MV-4-11 (cell line): Measurements from ENCODE around the gene GRAMD4.
"Not testable (repeated sequence)": the region's sequence is repeated elsewhere in the genome, so short reads cannot be mapped to it uniquely, and the experiment has no call there.

Source experiments
- DNase-seq: peaks from one replicate; lab custom pipeline; 2025; lab: John Stamatoyannopoulos, UW

GRAMD4 gene

DNA sequence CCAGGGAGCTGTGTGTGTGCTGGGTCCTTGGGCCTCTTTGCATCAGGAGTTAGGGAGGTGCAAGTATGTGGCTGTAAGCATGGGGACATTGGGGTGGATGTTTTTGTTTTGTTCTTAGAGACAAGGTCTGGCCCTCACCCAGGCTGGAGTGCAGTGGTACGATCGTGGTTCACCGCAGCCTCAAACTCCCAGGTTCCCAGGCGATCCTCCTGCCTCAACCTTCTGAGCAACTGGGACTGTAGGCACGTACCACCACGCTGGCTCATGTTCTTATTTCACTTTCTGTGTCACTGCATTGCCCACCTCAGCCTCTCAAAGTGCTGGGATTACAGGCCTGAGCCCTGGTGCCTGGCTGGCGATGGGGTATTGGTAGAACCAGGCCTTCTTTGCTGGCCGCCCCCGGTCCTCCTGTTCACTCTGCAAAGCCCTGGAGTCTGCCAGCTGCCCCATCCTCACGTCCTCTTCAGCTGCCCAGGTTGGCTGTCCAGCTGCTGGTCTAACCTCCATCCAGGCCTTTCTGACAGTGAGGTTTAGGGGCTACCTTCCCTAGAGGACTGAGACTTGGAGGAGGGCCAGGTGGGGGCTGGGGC is 851 bp upstream of the GRAMD4 start:
- peak; percentile 30 for DNase-seq

DNA sequence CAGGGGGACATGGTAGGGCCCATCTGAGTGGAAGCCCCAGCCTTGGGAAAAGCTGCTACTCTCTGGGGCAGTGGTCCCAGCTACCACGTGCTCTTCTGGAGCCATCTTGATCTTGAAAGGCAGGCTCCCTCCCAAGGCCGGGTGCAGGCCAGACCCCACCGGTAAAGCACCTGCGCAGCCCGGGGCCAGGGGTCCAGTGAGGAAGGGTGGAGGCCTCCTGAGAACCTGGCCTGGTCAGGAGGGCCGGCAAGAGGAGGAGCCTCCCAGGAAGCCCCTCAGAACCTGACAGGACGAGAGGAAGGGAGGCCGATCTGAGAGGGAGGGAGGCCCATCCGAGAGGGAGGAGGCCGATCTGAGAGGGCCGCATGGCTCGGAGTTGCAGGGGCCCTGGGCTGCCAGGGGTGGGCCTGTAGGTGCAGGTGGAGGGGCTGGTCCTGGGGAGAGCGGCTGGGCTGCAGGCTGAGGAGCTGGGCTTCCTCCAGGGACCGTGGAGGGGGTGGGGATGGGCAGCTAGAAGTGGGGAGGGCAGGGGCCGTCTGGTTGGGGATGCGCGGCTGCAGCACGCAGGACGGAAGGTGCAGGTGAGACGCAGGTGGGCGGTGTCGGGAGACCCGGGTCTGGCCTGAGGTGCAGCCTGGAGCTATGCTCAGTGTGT is 529 bp downstream of the GRAMD4 start:
- DNase-seq: no peak

DNA sequence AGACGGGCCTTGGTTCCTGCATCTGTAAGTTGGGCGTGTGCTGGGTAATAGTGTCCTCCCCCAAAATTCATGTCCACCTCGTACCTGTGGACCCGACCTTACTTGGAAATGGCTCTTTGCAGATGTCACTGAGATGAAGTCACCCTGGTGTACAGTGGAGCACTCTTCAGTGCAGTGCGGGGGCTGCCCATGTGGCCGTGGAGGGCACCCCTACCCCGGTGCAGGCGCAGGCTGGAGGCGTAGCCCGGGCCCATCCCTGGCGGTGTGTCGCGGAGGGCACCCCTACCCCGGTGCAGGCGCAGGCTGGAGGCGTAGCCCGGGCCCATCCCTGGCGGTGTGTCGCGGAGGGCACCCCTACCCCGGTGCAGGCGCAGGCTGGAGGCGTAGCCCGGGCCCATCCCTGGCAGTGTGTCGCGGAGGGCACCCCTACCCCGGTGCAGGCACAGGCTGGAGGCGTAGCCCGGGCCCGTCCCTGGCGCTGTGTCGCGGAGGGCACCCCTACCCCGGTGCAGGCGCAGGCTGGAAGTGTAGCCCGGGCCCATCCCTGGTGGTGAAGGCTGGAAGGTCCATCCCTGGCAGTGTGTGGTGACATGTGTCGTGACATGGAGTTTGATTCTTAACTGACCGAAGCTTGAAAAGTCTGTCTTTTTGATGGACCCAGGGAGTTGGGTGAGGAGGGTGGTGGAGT is 1.2 kb downstream of the GRAMD4 start:
- not testable (repeated sequence) for DNase-seq

GRCh38 chr22:46622081-46622521 is 1.9 kb downstream of the GRAMD4 start:
- DNase-seq: peak; percentile 75

GRCh38 chr22:46625113-46625842 is 5.1 kb downstream of the GRAMD4 start:
- no peak for DNase-seq

GRCh38 chr22:46625843-46626349 is 5.7 kb downstream of the GRAMD4 start:
- DNase-seq: no peak

DNA sequence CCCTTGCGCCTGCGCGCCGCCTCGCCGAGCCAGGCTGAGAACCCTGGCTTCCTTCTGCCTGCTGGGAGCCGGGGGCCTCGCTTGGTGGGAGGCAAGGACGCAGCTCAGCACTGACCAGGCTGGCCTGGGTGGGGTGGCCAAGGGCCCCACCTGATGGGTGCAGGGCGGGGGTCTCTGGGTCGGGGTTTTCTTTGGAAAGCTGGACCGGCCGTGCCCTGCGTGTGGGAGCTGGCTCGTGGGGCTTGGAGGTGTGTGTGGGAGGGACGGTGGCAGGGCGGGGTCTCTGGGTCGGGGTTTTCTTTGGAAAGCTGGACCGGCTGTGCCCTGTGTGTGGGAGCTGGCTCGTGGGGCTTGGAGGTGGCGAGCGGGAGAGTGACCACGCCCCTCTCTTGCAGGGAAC is 6.2 kb downstream of the GRAMD4 start:
- DNase-seq: no peak

GRCh38 chr22:46626911-46627805 is 7.0 kb downstream of the GRAMD4 start:
- DNase-seq: no peak

GRCh38 chr22:46627806-46628482 is 7.8 kb downstream of the GRAMD4 start:
- DNase-seq: no peak

DNA sequence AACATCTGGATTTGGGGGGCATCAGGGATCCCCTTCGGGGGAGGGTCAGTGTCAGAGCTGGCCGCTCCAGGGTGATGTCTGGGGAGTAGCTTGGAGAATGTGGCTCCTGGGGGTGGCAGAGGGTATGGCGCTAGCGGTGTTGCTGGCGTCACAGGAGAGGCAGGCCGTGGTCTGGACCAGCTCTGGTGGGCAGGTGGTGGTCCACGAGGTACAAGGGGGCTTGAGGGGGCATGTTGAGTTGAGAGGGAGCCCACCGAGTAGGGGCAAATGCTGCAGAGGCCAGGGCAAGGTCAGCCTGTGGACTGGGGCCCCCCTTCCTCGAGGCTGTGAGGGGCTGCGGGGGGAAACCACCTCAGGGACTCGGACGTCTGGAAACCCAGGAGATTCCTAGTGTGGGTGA is 8.6 kb downstream of the GRAMD4 start:
- no peak for DNase-seq

GRCh38 chr22:46629291-46629690 is 9.1 kb downstream of the GRAMD4 start:
- no peak for DNase-seq

DNA sequence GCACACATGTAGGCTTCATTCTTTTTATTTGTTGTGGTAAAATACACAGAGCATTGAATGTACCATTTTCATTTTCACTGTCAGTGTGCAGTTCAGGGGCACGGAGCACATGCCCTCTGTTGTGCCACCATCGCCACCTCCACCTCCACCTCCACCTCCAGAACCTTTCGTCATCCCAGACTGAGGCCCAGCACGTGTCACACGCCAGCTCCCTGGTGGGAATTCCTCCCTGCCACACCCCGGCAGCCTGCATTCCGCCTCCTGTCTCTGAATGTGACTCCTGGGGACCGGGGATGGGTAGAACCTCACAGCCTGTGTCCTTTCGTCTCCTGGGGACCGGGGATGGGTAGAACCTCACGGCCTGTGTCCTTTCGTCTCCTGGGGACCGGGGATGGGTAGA is 10.9 kb downstream of the GRAMD4 start:
- no peak for DNase-seq

GRCh38 chr22:46632646-46633249 is 12.6 kb downstream of the GRAMD4 start:
- DNase-seq: no peak

GRCh38 chr22:46633334-46633890 is 13.2 kb downstream of the GRAMD4 start:
- no peak for DNase-seq

DNA sequence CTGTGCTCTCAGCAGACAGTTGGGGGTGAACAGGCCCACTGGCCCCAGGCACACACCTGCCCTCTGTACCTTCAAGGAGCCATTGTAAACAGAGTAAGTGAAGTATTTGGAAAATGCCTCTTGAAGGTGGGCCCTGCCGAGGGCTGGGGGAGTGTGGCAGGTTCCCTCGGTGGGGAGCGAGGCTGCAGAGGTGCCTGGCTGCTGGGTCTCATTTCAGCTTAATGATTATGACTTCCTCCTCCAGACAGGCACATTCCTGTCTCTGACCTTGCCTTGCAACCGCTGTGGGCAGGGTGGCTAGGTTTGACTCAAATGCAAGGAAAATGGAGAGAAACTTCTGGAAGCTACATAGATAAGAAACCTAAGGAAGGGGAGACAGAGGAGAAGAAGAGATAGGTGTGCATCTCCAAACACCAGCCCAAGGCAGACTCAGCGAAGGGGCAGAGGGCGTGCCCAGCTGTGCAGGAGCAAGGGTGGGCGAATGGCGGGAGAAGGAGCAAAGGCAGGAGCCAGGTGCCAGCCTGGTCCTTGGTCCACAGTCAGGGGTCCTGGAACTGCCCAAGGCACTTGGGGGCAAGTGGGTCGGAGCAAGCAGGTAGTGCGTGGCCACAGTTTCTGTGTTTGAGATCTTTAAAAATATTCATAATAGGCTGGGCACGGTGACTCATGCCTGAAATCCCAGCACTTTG is 14.0 kb downstream of the GRAMD4 start:
- DNase-seq: no peak

- not testable (repeated sequence) for DNase-seq
These were observed 14.9 kb downstream of the GRAMD4 start for GRCh38 chr22:46634973-46635685.

DNA sequence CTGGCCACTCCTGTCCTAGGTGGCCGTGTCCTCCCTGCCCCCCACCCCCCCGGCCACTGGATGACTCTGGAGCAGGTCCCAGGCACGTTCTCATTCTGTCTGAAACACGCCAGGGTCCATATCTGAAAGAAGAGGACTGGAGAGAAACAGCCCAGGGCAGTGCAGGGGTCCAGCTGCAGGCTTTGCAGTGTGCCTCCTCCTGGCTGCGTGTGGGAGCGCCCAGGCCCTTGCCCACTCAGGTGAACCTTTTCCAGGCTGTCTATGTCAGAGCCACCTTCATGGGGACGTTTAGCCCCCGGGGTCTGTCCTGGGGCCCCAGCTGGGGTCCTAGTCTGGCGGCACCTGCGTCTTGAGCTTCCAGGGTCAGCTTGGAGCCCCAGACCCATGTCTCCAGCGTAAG is 15.6 kb downstream of the GRAMD4 start:
- no peak for DNase-seq

GRCh38 chr22:46636221-46637002 is 16.2 kb downstream of the GRAMD4 start:
- DNase-seq: no peak
